NOMO-1 (cell line): ENCODE measurements around the gene STEEP1.
A peak's percentile ranks its signal among the peaks of the same experiment; 100 is the strongest.

Experiments used
- DNase-seq, 2 experiments: peaks; one replicate each; lab custom pipeline; 2025; ENCODE audit not compliant: unreplicated experiment in 2 of 2; lab: John Stamatoyannopoulos, UW

Gene STEEP1

DNA sequence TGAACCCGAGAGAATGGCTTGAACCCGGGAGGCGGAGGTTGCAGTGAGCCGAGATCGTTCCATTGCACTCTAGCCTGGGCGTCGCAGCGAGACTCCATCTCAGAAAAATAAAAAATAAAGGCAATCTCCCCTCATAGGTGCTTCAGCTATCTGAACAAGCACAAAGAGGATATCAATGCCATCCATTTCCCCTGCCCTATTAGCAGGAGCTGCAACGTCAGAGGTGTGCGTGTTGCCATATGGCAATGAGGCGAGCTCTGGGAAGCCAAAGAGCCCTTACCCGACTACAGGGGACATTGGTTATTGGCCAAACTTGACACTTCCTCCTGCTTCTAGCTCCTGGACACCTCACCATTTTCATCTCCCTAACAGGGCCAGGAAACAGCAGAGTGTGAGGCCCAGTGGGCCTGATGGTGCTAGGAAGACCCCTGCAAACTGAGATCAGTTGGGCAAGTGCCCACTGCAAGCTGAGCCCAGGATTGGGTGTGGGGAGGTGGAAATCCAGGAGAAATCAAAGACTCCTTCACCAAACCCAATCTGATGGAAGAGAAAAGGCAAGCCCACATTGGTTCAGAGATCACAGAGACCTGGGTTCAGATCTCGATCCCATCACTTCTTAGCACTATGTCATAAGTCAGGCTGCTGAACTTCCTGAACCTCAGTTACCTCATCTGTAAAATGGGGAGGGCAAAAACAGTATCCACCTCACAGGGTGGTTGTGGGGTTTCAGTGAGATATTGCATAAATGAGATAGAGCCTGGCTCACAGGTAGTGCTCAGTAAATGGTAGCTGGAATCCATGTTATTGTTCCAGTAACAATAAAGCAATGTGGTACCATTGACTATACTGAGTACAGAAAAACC lies 75.8 kb downstream of the STEEP1 start:
- no peak for DNase-seq

DNA sequence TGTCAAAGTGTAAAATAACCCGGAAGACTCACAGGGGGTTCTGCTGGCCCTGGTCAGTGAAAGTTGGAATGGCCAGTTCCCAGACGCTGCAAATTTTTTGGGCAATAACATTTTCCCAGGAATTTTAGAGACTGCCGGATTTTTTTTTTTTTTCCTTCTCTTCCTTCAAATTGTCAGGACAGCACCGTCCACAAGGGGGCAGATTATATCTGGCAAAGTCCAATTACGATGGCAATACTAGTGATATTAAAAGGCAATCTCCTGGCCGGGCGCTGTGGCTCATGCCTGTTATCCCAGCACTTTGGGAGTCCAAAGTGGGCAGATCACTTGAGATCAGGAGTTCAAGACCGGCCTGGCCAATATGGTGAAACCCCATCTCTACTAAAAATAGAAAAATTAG lies 76.5 kb downstream of the STEEP1 start:
- peak; percentile 26 to 44 for DNase-seq
